Neural progenitor cell (in vitro differentiated cells): ENCODE measurements around the gene CMYA5. TPM values are rescaled to one million over a fixed set of nuclear protein-coding genes. Genes with fewer than 3 reads are reported as not detected.

ENCODE experiments used
- DNase-seq: peaks from one replicate; pipeline ENCODE4 v3.0.0-alpha.2; 2016; ENCODE audit warnings: low spot score
- H2AFZ ChIP-seq: fragments of 200-600 bp; sonication (generic); replicated peaks from 2 replicates; pipeline ENCODE4 v1.6.1; 2016; ENCODE audit warnings: antibody characterized with exemption
- H3F3A ChIP-seq: fragments of 200-600 bp; sonication (generic); 2 replicates; pipeline ENCODE4 v1.6.1; 2016; ENCODE audit warnings: antibody characterized with exemption, low read depth
- H3K27ac ChIP-seq: fragments of 200-600 bp; sonication (generic); 2 replicates; pipeline ENCODE4 v1.5.1; 2016; ENCODE audit warnings: mild to moderate bottlenecking
- H3K27me3 ChIP-seq: fragments of 200-600 bp; sonication (generic); 2 replicates; pipeline ENCODE4 v1.6.1; 2016; ENCODE audit warnings: mild to moderate bottlenecking, moderate library complexity
- H3K36me3 ChIP-seq: fragments of 200-600 bp; sonication (generic); 2 replicates; pipeline ENCODE4 v1.5.1; 2016
- H3K4me1 ChIP-seq: fragments of 200-600 bp; sonication (generic); 2 replicates; pipeline ENCODE4 v1.6.1; 2016; ENCODE audit warnings: mixed run types
- H3K4me2 ChIP-seq: fragments of 200-600 bp; sonication (generic); 2 replicates; pipeline ENCODE4 v1.6.1; 2016
- H3K4me3 ChIP-seq: fragments of 200-600 bp; sonication (generic); 2 replicates; pipeline ENCODE4 v1.5.1; 2016
- H3K79me2 ChIP-seq: fragments of 200-600 bp; sonication (generic); 2 replicates; pipeline ENCODE4 v1.6.1; 2016; ENCODE audit warnings: low read depth
- H3K9ac ChIP-seq: fragments of 200-600 bp; sonication (generic); 2 replicates; pipeline ENCODE4 v1.6.1; 2016
- H3K9me3 ChIP-seq: fragments of 200-600 bp; sonication (generic); 2 replicates; pipeline ENCODE4 v1.5.1; 2016; ENCODE audit warnings: low read depth
- H4K20me1 ChIP-seq: fragments of 200-600 bp; sonication (generic); 2 replicates; pipeline ENCODE4 v1.6.1; 2016; ENCODE audit warnings: low read depth
- H3K27ac Mint-ChIP-seq: 3 replicates; pipeline ENCODE4 v1.8.0; 2021; ENCODE audit warnings: mixed read lengths
- H3K27me3 Mint-ChIP-seq: 2 replicates; pipeline ENCODE4 v1.8.0; 2022; ENCODE audit warnings: low read depth, mild to moderate bottlenecking, inconsistent platforms, moderate library complexity, mixed read lengths; ENCODE audit not compliant: insufficient read depth
- H3K36me3 Mint-ChIP-seq: 3 replicates; pipeline ENCODE4 v1.8.0; 2021; ENCODE audit warnings: mixed read lengths
- H3K4me1 Mint-ChIP-seq: 3 replicates; pipeline ENCODE4 v1.8.0; 2021; ENCODE audit warnings: mixed read lengths
- H3K4me3 Mint-ChIP-seq: 3 replicates; pipeline ENCODE4 v1.8.0; 2021; ENCODE audit warnings: mild to moderate bottlenecking, moderate library complexity, mixed read lengths
- H3K9me3 Mint-ChIP-seq: 3 replicates; pipeline ENCODE4 v1.8.0; 2020; ENCODE audit warnings: mixed read lengths
- EZH2 ChIP-seq: fragments of 200-600 bp; sonication (generic); IDR thresholded peaks from 2 replicates; pipeline ENCODE4 v1.6.1; 2017; ENCODE audit warnings: antibody characterized with exemption, mild to moderate bottlenecking, moderate library complexity
- EZH2phosphoT487 ChIP-seq: fragments of 200-600 bp; sonication (generic); IDR thresholded peaks from 2 replicates; pipeline ENCODE4 v1.6.1; 2017; ENCODE audit warnings: antibody characterized with exemption
- total RNA-seq: library from RNA; depleted of rRNA; stranded (reverse); fragments of >200 nt; gene quantifications from 2 replicates; pipeline ENCODE4 v1.2.3, GENCODE V29; 2015; ENCODE audit warnings: low replicate concordance
- TF ChIP-seq, protein P1 (sequence below): fragments of 200-600 bp; sonication (generic); IDR thresholded peaks from 2 replicates; pipeline ENCODE4 v1.5.1; 2017; ENCODE audit warnings: antibody characterized with exemption, mild to moderate bottlenecking

Gene CMYA5
- total RNA-seq, 1 donor from 2014 or later = 3.5 TPM

DNA sequence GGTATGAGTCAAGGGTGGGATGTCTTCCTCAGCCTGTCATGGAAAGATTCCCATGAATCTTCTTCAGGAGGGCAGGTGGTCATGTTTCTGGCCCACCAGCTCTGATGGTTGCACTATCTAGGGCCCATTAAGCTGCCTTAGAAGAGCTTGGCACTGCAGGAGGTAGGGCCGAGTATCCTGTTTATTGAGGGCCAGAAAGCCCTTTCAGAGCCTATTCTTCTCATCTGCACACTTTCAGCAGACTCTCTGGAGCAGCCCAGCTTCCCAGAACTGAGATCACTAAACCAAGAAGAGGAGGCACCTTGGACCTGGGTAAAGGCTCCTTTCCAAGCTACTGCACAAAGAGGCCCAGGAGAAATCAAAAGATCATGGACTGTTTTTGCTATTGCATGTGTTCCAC, 154.9 kb downstream of the CMYA5 start:
- H2AFZ ChIP-seq = no peak overlapping the region
- no peak for DNase-seq
- H3K36me3 Mint-ChIP-seq = no peaks in the 10 kb centered on the region

DNA sequence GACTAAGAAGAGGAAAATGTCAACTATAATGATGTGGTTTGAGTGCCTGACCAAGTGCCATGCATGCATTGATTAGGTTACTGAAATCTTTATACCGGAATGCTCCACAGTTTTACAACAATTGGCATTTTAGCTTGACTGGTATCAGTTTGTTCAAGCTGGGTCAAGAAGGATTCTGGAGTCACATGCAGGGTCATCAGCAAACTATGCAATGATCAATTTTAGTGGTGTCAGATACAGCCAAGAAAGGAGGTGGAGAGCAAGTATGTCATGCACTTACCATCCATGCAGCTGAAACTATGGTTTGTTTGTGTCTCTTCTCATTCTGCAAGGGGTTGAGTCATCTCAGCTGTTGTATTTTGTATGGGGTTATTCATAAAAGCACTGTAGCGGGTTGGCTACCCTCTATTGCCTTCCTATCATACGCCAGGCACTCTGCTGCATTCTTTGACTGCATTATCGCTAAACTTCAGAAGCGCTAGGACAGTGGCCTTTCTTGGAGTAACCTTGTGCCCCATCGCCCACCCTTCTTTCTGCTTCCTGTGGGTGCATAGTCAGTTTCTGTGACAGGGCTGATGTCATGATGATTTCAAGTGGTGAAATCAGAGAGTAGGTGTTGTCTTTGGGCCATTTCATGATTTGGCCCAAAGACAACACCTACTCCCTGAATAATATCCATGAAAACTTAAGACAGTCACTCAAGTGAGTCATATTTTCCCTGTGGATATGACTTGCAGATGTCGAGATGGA, 156.0 kb downstream of the CMYA5 start:
- Histone ChIP-seq H3K27ac (no peak overlapping the region), H3K27me3 (no peaks in the 10 kb centered on the region), H3K9ac (no peak overlapping the region), H3K4me3 (no peak overlapping the region), H3K9me3 (no peaks in the 10 kb centered on the region), H3K4me2 (no peak overlapping the region), H3F3A (peaks cover 9% of the 10 kb centered on the region), H3K36me3 (no peaks in the 10 kb centered on the region), H3K79me2 (no peaks in the 10 kb centered on the region), H4K20me1 (no peaks in the 10 kb centered on the region), H3K4me1 (peaks cover 20% of the 10 kb centered on the region), H2AFZ (peak overlapping the region; percentile 22)
- H3K4me3 Mint-ChIP-seq = no peak overlapping the region
- no peak for DNase-seq
- H3K36me3 Mint-ChIP-seq = no peaks in the 10 kb centered on the region
- peaks cover 8% of the 10 kb centered on the region for H3K27me3 Mint-ChIP-seq
- TF ChIP-seq EZH2 (no peak), EZH2phosphoT487 (no peak)
- TF ChIP-seq, protein P1, sequence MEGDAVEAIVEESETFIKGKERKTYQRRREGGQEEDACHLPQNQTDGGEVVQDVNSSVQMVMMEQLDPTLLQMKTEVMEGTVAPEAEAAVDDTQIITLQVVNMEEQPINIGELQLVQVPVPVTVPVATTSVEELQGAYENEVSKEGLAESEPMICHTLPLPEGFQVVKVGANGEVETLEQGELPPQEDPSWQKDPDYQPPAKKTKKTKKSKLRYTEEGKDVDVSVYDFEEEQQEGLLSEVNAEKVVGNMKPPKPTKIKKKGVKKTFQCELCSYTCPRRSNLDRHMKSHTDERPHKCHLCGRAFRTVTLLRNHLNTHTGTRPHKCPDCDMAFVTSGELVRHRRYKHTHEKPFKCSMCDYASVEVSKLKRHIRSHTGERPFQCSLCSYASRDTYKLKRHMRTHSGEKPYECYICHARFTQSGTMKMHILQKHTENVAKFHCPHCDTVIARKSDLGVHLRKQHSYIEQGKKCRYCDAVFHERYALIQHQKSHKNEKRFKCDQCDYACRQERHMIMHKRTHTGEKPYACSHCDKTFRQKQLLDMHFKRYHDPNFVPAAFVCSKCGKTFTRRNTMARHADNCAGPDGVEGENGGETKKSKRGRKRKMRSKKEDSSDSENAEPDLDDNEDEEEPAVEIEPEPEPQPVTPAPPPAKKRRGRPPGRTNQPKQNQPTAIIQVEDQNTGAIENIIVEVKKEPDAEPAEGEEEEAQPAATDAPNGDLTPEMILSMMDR = no peak
- peaks cover 2% of the 10 kb centered on the region for H3K4me1 Mint-ChIP-seq
- no peak overlapping the region for H3K27ac Mint-ChIP-seq
- H3K9me3 Mint-ChIP-seq = no peaks in the 10 kb centered on the region

More for the DNA sequence above, 154.9 kb downstream of the CMYA5 start:
- Mint-ChIP-seq H3K27ac (no peak overlapping the region), H3K27me3 (peaks cover 8% of the 10 kb centered on the region), H3K4me1 (no peaks in the 10 kb centered on the region), H3K4me3 (no peak overlapping the region), H3K9me3 (no peaks in the 10 kb centered on the region)
- H3K4me1 ChIP-seq = peaks cover 21% of the 10 kb centered on the region
- no peak for TF ChIP-seq EZH2
- no peak overlapping the region for H3K9ac ChIP-seq
- H3K79me2 ChIP-seq = no peaks in the 10 kb centered on the region
- no peaks in the 10 kb centered on the region for H3K9me3 ChIP-seq
- H3K4me3 ChIP-seq = no peak overlapping the region
- H3K4me2 ChIP-seq = no peak overlapping the region
- no peaks in the 10 kb centered on the region for H3K27me3 ChIP-seq
- no peak overlapping the region for H3K27ac ChIP-seq
- H3F3A ChIP-seq = peaks cover 13% of the 10 kb centered on the region
- H4K20me1 ChIP-seq = no peaks in the 10 kb centered on the region
- H3K36me3 ChIP-seq = no peaks in the 10 kb centered on the region

DNA sequence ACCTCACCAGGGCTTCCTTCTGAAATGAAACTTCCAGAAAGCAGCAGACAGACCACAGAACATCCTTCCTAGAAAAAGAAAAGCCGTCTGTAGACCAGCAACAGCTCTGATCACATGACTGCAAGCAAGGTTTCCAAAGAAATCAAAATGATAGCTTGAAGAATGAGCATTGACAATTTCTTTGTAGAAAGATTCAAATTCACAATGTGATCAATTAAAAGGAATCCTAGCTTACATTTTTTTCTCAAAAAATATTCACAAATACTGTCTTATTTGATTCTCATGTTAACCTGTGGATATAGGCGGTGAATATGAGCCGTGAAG, 156.5 kb downstream of the CMYA5 start:
- Histone ChIP-seq H3K4me2 (no peak overlapping the region), H3K9ac (no peak overlapping the region), H3K27ac (no peak overlapping the region)

DNA sequence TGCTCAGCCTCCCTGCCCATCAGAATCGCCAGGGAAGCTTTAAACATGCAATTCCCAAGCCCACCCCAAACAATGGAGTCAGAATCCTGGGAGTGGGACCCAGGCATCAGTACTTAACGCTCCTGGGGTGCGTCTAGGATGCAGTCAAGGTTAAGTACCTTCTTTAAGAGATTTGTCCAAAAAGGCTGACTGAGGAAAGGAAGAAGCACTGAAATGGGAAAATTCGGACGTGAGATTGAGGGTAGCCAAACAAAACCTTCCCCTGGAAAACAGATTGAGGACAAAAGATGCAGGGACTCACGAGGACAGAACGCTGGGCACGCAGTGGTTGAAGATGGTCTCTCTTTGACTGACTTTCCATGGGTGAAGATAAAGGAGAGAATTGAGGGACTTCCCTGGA, 157.9 kb downstream of the CMYA5 start:
- Histone ChIP-seq H3K4me2 (no peak overlapping the region), H3K79me2 (no peaks in the 10 kb centered on the region), H4K20me1 (no peaks in the 10 kb centered on the region), H3K4me3 (no peak overlapping the region), H2AFZ (no peak overlapping the region), H3K9ac (no peak overlapping the region), H3K4me1 (peaks cover 25% of the 10 kb centered on the region), H3F3A (peaks cover 17% of the 10 kb centered on the region), H3K9me3 (no peaks in the 10 kb centered on the region), H3K36me3 (no peaks in the 10 kb centered on the region), H3K27ac (no peak overlapping the region), H3K27me3 (no peaks in the 10 kb centered on the region)
- peaks cover 8% of the 10 kb centered on the region for H3K27me3 Mint-ChIP-seq
- H3K36me3 Mint-ChIP-seq = no peaks in the 10 kb centered on the region
- H3K27ac Mint-ChIP-seq = no peak overlapping the region
- no peak overlapping the region for H3K4me3 Mint-ChIP-seq
- DNase-seq = no peak
- peaks cover 6% of the 10 kb centered on the region for H3K4me1 Mint-ChIP-seq
- no peaks in the 10 kb centered on the region for H3K9me3 Mint-ChIP-seq
- TF ChIP-seq, protein P1 = no peak
- TF ChIP-seq EZH2phosphoT487 (no peak), EZH2 (no peak)

More for the DNA sequence above, 156.5 kb downstream of the CMYA5 start:
- H3K4me1 Mint-ChIP-seq = peaks cover 5% of the 10 kb centered on the region
- no peaks in the 10 kb centered on the region for H4K20me1 ChIP-seq
- no peaks in the 10 kb centered on the region for H3K36me3 Mint-ChIP-seq
- H3F3A ChIP-seq = peaks cover 11% of the 10 kb centered on the region
- no peak overlapping the region for H3K4me3 ChIP-seq
- H3K4me1 ChIP-seq = peaks cover 20% of the 10 kb centered on the region
- no peak overlapping the region for H3K4me3 Mint-ChIP-seq
- no peaks in the 10 kb centered on the region for H3K27me3 ChIP-seq
- no peak overlapping the region for H3K27ac Mint-ChIP-seq
- peaks cover 8% of the 10 kb centered on the region for H3K27me3 Mint-ChIP-seq
- H3K9me3 ChIP-seq = no peaks in the 10 kb centered on the region
- H3K79me2 ChIP-seq = no peaks in the 10 kb centered on the region
- no peak for TF ChIP-seq EZH2phosphoT487
- TF ChIP-seq, protein P1 = no peak
- TF ChIP-seq EZH2 = no peak
- DNase-seq = no peak
- no peaks in the 10 kb centered on the region for H3K36me3 ChIP-seq
- H3K9me3 Mint-ChIP-seq = no peaks in the 10 kb centered on the region
- H2AFZ ChIP-seq = no peak overlapping the region
